Right lobe of liver (tissue), 4 donors: ENCODE results near the gene PDLIM3.
"Not testable (repeated sequence)": the region's sequence is repeated elsewhere in the genome, so short reads cannot be mapped to it uniquely, and the experiment has no call there.

Source experiments
- POLR2A ChIP-seq: fragments of 450-650 bp; IDR thresholded peaks from one replicate; pipeline ENCODE4 v1.6.1; 2017; ENCODE audit warnings: antibody characterized with exemption, mild to moderate bottlenecking
- TF ChIP-seq, protein P1 (sequence below), 4 donors: fragments of 200-600 bp in 3 of 4; fragments of 450-650 bp in 1 of 4; IDR thresholded peaks; one replicate each; pipeline versions ENCODE4 v1.5.1 to v1.8.0; 2016 to 2022; ENCODE audit warnings: antibody characterized with exemption in 4 of 4, mild to moderate bottlenecking in 2 of 4
- donor health status: DM: no; HTN: no; CAD: no.
- donor health status: DM: no; HTN: no; CAD: no.
- donor health status: DM: no; HTN: yes; CAD: no.

- TF ChIP-seq, protein P1, sequence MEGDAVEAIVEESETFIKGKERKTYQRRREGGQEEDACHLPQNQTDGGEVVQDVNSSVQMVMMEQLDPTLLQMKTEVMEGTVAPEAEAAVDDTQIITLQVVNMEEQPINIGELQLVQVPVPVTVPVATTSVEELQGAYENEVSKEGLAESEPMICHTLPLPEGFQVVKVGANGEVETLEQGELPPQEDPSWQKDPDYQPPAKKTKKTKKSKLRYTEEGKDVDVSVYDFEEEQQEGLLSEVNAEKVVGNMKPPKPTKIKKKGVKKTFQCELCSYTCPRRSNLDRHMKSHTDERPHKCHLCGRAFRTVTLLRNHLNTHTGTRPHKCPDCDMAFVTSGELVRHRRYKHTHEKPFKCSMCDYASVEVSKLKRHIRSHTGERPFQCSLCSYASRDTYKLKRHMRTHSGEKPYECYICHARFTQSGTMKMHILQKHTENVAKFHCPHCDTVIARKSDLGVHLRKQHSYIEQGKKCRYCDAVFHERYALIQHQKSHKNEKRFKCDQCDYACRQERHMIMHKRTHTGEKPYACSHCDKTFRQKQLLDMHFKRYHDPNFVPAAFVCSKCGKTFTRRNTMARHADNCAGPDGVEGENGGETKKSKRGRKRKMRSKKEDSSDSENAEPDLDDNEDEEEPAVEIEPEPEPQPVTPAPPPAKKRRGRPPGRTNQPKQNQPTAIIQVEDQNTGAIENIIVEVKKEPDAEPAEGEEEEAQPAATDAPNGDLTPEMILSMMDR (IDR thresholded peaks at IDR 0.05): not testable (repeated sequence)
- TF ChIP-seq POLR2A: not testable (repeated sequence)
Measured at GRCh38 chr4:185531654-185532053, 3.7 kb downstream of the PDLIM3 start.
